Measurements from ENCODE around the gene LIN37. TPM values are rescaled to one million over a fixed set of nuclear protein-coding genes. Genes with fewer than 3 reads are reported as not detected.

Gene LIN37
- total and polyA plus RNA-seq, 2 of the 13 experiments (the other 11 are each of a cell fraction or from before 2014, with no cell fraction given) = 6.3 to 8.7 TPM

DNA sequence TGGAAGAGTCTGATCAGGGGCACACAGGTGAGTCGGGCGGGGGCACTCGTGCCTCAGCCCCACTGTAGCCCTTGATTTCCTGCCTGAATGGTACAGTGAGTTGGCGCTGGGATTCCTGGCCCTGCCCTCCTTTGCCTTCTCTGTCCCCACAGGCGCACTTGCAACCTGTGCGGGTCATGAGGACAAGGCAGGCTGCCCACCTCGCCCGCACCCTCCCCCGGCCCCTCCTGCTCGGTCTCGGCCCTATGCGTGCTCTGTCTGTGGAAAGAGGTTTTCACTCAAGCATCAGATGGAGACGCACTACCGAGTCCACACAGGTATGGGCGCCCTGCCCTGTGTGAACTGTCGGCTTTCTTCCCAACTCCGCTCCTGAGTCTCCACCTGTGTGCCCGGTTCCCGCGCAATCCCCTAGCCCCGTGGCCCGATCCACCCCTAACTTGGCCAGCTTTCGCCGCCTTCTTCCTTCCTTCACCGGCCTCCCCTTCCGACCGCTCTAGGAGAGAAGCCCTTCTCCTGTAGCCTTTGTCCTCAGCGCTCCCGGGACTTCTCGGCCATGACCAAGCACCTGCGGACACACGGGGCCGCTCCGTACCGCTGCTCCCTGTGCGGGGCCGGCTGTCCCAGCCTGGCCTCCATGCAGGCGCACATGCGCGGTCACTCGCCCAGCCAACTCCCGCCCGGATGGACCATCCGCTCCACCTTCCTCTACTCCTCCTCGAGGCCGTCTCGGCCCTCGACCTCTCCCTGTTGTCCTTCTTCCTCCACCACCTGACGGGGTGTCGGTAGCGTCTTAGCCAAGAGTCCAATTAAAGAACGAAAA is 32.2 kb upstream of the LIN37 start (continued):
- TF ChIP-seq, protein P1, sequence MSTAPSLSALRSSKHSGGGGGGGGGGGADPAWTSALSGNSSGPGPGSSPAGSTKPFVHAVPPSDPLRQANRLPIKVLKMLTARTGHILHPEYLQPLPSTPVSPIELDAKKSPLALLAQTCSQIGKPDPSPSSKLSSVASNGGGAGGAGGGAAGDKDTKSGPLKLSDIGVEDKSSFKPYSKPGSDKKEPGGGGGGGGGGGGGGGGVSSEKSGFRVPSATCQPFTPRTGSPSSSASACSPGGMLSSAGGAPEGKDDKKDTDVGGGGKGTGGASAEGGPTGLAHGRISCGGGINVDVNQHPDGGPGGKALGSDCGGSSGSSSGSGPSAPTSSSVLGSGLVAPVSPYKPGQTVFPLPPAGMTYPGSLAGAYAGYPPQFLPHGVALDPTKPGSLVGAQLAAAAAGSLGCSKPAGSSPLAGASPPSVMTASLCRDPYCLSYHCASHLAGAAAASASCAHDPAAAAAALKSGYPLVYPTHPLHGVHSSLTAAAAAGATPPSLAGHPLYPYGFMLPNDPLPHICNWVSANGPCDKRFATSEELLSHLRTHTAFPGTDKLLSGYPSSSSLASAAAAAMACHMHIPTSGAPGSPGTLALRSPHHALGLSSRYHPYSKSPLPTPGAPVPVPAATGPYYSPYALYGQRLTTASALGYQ (CRISPR knock-in tag; IDR thresholded peaks at IDR 0.05) = no peak
- TF ChIP-seq ZEB1 (IDR thresholded peaks at IDR 0.05; ENCODE audit: insufficient replicate concordance, low read depth) (peak; percentile 15), HOXA9 (CRISPR knock-in tag; IDR thresholded peaks at IDR 0.05; ENCODE audit: borderline replicate concordance) (peak; percentile 62; the same call in 1 of the 2 replicates), ZNF772 (CRISPR knock-in tag; IDR thresholded peaks at IDR 0.05) (0 out of 2 replicates have a peak, but pooled peaks have one; percentile 30), HDAC2 (CRISPR knock-in tag; IDR thresholded peaks at IDR 0.05) (peak; percentile 53), ZFP36L1 (CRISPR knock-in tag; IDR thresholded peaks at IDR 0.05) (peak; percentile 80; the same call in 1 of the 2 replicates), ZNF224 (CRISPR knock-in tag; IDR thresholded peaks at IDR 0.05) (no peak), SMAD1 (CRISPR knock-in tag; IDR thresholded peaks at IDR 0.05; ENCODE audit: borderline replicate concordance, low read depth) (no peak), SP4 (CRISPR knock-in tag; IDR thresholded peaks at IDR 0.05) (peak; percentile 7; the same call in 1 of the 2 replicates), SRY (CRISPR knock-in tag; IDR thresholded peaks at IDR 0.05) (peak; percentile 65; the same call in 1 of the 2 replicates), ZNF616 (CRISPR knock-in tag; IDR thresholded peaks at IDR 0.05; ENCODE audit: low read depth) (0 out of 2 replicates have a peak, but pooled peaks have one; percentile 52)
- TF ChIP-seq, protein P2, sequence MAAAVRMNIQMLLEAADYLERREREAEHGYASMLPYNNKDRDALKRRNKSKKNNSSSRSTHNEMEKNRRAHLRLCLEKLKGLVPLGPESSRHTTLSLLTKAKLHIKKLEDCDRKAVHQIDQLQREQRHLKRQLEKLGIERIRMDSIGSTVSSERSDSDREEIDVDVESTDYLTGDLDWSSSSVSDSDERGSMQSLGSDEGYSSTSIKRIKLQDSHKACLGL (CRISPR knock-in tag; IDR thresholded peaks at IDR 0.05) = peak; percentile 69; the same call in 1 of the 2 replicates
- TF ChIP-seq, protein P3, sequence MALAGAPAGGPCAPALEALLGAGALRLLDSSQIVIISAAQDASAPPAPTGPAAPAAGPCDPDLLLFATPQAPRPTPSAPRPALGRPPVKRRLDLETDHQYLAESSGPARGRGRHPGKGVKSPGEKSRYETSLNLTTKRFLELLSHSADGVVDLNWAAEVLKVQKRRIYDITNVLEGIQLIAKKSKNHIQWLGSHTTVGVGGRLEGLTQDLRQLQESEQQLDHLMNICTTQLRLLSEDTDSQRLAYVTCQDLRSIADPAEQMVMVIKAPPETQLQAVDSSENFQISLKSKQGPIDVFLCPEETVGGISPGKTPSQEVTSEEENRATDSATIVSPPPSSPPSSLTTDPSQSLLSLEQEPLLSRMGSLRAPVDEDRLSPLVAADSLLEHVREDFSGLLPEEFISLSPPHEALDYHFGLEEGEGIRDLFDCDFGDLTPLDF (CRISPR knock-in tag; IDR thresholded peaks at IDR 0.05) = 0 out of 2 replicates have a peak, but pooled peaks have one; percentile 59
- TF ChIP-seq, protein P4, sequence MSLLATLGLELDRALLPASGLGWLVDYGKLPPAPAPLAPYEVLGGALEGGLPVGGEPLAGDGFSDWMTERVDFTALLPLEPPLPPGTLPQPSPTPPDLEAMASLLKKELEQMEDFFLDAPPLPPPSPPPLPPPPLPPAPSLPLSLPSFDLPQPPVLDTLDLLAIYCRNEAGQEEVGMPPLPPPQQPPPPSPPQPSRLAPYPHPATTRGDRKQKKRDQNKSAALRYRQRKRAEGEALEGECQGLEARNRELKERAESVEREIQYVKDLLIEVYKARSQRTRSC (CRISPR knock-in tag; IDR thresholded peaks at IDR 0.05; ENCODE audit: low read depth) = no peak
